Measurements from ENCODE around the gene TTF1. TPM values are rescaled to one million over a fixed set of nuclear protein-coding genes. Genes with fewer than 3 reads are reported as not detected.

TTF1 gene
- total RNA-seq, 2 experiments from 2014 or later: 29.7 to 30.0 TPM

- Mint-ChIP-seq H3K4me1 (peaks cover 16% of the 10 kb centered on the region), H3K9me3 (ENCODE audit: low read depth) (no peaks in the 10 kb centered on the region), H3K36me3 (peaks cover 15% of the 10 kb centered on the region), H3K27ac (peak overlapping the region; percentile 66), H3K4me3 (no peak overlapping the region), H3K27me3 (no peaks in the 10 kb centered on the region)
- CTCF ChIA-PET: interaction anchor here (0.7 to 1.1 kb wide), 4 partner anchors 9 to 113 kb away, joined by 3 to 4 read pairs (median 3); no protein-coding TSS in a partner anchor
- peak; percentile 45 for ATAC-seq
- no peak for DNase-seq
Observed at GRCh38 chr9:132372177-132373095, 34.2 kb downstream of the TTF1 start.

DNA sequence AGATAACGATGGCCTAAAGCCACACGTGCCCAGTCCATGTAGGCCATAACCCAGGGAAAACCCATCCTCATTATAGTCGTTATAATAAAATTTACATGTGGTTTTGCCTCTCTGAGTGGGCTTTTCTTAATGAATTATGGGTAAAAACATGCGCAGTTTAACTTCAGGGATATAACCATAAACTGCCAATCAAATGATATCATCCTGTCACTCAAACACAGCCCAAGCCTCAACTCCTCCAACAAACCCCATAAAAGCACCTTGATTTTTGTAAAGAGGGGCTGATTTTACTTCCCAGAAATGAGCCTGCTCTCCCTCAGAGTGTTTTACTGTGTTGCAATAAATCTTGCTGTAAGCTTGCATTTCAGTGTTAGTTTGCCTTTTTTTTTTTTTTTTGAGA, 36.0 kb downstream of the TTF1 start:
- Mint-ChIP-seq H3K4me1 (peaks cover 16% of the 10 kb centered on the region), H3K4me3 (no peak overlapping the region), H3K27me3 (no peaks in the 10 kb centered on the region), H3K36me3 (peaks cover 7% of the 10 kb centered on the region), H3K9me3 (ENCODE audit: low read depth) (no peaks in the 10 kb centered on the region), H3K27ac (no peak overlapping the region)
- DNase-seq: no peak
- CTCF ChIA-PET: no interaction called here
- no peak for ATAC-seq

DNA sequence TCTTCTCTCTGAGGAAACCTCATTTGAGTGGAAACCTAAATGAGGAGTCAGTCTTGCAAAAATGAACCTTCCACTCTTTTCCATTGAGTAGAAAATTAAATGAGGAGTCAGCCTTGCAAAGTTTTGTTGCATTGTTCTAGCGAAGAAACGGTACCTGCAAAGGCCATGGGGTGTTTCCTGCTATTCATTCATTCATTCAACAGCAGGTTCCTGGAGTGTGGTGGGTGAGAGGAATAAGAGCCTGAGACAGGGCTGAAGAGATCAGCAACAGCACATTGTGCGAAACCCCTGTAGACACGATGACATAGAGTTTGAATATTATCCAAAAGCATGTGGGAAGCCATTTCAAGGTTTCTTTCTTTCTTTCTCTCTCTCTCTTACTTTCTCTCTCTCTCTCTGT, 37.2 kb downstream of the TTF1 start:
- no peaks in the 10 kb centered on the region for H3K9me3 Mint-ChIP-seq (ENCODE audit: low read depth)
- CTCF ChIA-PET: no interaction called here
- H3K36me3 Mint-ChIP-seq: peaks cover 2% of the 10 kb centered on the region
- no peak for ATAC-seq
- no peak overlapping the region for H3K4me3 Mint-ChIP-seq
- H3K27me3 Mint-ChIP-seq: no peaks in the 10 kb centered on the region
- no peak overlapping the region for H3K27ac Mint-ChIP-seq
- peaks cover 16% of the 10 kb centered on the region for H3K4me1 Mint-ChIP-seq
- no peak for DNase-seq

DNA sequence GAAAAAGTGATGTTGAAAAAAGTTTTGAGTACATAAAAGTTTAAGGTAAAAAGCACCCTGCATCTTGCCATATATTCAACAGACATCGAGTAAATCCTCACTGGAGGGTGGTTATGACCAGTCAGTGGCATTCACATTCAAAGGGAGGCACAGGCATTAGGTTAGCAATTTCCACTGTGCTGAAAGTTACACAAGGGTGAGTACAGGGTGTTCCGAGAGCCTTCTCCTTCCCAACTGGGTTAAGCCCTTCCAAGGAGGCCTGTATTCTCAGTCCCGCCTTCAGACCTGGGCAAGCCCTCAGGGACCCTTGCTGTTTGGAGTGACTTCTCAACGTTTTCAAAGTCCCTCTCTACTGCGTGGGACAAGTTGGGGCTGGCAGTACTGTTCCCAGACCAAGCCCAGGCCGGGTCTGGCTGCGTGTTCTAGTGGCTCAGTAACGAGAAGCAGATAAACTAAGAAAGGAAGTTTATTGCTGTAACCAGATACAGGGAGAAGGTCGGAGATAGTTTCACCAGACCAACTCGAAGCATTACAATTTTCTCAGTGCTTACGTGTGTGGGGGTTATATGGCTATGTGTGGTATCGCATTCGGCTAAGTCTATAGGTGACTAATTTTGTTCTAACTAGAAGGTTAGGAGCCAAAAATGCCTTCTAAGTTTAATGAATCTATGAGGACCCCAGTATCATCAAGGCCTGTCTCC, 38.9 kb downstream of the TTF1 start:
- Mint-ChIP-seq H3K27ac (no peak overlapping the region), H3K27me3 (no peaks in the 10 kb centered on the region)

DNA sequence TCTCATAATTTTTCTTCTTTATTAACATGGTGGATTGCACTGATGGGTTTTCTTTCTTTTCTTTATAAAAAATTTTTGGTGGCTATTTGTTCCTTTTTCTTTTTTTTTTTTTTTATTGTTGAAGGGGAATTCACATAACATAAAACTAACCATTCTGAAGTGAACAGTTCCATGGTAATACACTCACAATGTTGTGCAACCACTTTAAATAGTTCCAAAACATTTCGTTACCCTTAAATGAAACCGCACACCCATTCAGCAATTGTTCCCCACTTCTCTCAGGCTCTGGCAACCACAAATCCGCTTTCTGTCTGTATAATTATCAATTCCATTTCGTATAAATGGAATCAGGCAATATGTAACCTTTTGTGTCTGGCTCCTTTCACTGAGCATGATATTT, 40.2 kb downstream of the TTF1 start:
- no peaks in the 10 kb centered on the region for H3K9me3 Mint-ChIP-seq (ENCODE audit: low read depth)
- CTCF ChIA-PET: no interaction called here
- H3K4me1 Mint-ChIP-seq: no peaks in the 10 kb centered on the region
- H3K4me3 Mint-ChIP-seq: no peak overlapping the region
- no peaks in the 10 kb centered on the region for H3K36me3 Mint-ChIP-seq
- no peak overlapping the region for H3K27ac Mint-ChIP-seq
- H3K27me3 Mint-ChIP-seq: no peaks in the 10 kb centered on the region
- ATAC-seq (no peak), DNase-seq (no peak)

More for the DNA sequence above, 38.9 kb downstream of the TTF1 start:
- no peak for ATAC-seq
- Mint-ChIP-seq H3K4me3 (no peak overlapping the region), H3K4me1 (peaks cover 6% of the 10 kb centered on the region), H3K9me3 (ENCODE audit: low read depth) (no peaks in the 10 kb centered on the region), H3K36me3 (no peaks in the 10 kb centered on the region)
- DNase-seq: no peak
- CTCF ChIA-PET: interaction anchor here (0.7 to 0.9 kb wide), 2 partner anchors 11 to 13 kb away, joined by 3 to 4 read pairs; partner anchors contain the start of gene SETX

DNA sequence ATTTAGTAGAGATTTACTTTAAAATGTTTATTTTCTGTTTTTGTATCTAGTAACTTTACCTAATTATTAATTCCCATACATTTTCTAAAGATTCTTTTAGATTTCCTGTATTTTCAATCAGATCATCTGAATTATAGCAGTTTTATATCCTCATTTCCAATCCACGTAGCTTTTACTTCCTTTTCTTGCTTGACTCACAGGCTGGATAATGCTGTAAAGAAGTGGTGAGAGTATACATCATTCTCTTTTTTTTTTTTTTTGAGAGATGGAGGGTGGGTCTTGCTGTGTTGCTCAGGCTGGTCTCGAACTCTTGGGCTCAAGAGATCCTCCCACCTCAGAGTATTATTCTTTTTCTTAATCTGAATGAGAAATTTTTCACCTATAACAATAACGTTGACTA, 40.7 kb downstream of the TTF1 start:
- no peak overlapping the region for H3K4me3 Mint-ChIP-seq
- H3K9me3 Mint-ChIP-seq (ENCODE audit: low read depth): no peaks in the 10 kb centered on the region
- no peak for ATAC-seq
- no peaks in the 10 kb centered on the region for H3K36me3 Mint-ChIP-seq
- H3K27ac Mint-ChIP-seq: no peak overlapping the region
- H3K4me1 Mint-ChIP-seq: no peaks in the 10 kb centered on the region
- no peaks in the 10 kb centered on the region for H3K27me3 Mint-ChIP-seq
- CTCF ChIA-PET: interaction anchor here (1.0 to 1.4 kb wide), 3 partner anchors 11 to 97 kb away, joined by 3 to 5 read pairs (median 3); partner anchors contain the start of gene SETX
- DNase-seq: no peak

DNA sequence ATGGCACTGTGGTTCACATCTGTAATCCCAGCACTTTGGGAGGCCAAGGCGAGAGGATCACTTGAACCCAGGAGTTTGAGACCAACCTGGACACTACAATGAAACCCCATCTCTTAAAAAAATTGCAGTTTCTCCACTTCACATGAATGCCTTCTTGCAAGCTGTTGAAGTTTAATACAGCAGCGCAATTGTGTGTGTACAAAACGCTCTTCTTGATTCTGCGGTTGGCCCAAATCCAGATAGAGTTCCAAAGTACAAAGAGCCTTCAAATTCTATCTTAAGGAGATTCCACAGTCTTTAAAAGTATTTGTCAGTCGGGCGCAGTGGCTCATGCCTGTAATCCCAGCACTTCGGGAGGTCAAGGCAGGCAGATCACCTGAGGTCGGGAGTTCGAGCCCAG, 42.6 kb downstream of the TTF1 start:
- DNase-seq (no peak), ATAC-seq (no peak)
- Mint-ChIP-seq H3K4me1 (peaks cover 4% of the 10 kb centered on the region), H3K27ac (no peak overlapping the region), H3K4me3 (no peak overlapping the region), H3K36me3 (no peaks in the 10 kb centered on the region), H3K27me3 (no peaks in the 10 kb centered on the region), H3K9me3 (ENCODE audit: low read depth) (no peaks in the 10 kb centered on the region)
- CTCF ChIA-PET: no interaction called here

- H3K4me1 Mint-ChIP-seq: peaks cover 22% of the 10 kb centered on the region
- DNase-seq: no peak
- H3K27me3 Mint-ChIP-seq: no peaks in the 10 kb centered on the region
- peaks cover 16% of the 10 kb centered on the region for H3K36me3 Mint-ChIP-seq
- no peak overlapping the region for H3K4me3 Mint-ChIP-seq
- H3K27ac Mint-ChIP-seq: no peak overlapping the region
- no peaks in the 10 kb centered on the region for H3K9me3 Mint-ChIP-seq (ENCODE audit: low read depth)
- no peak for ATAC-seq
- CTCF ChIA-PET: no interaction called here
Observed at GRCh38 chr9:132357764-132358163, 48.9 kb downstream of the TTF1 start.

- no peak for DNase-seq
- CTCF ChIA-PET: no interaction called here
- Mint-ChIP-seq H3K27me3 (no peaks in the 10 kb centered on the region), H3K4me1 (peaks cover 35% of the 10 kb centered on the region), H3K9me3 (ENCODE audit: low read depth) (no peaks in the 10 kb centered on the region), H3K27ac (no peak overlapping the region), H3K4me3 (no peak overlapping the region), H3K36me3 (peaks cover 28% of the 10 kb centered on the region)
- ATAC-seq: no peak
Observed at GRCh38 chr9:132356324-132356924, 50.2 kb downstream of the TTF1 start.

- no peaks in the 10 kb centered on the region for H3K27me3 Mint-ChIP-seq
- H3K9me3 Mint-ChIP-seq (ENCODE audit: low read depth): no peaks in the 10 kb centered on the region
- peak within 1 kb of the TSS; percentile 99 for H3K27ac Mint-ChIP-seq
- H3K4me1 Mint-ChIP-seq: peaks cover 37% of the 10 kb centered on the region
- CTCF ChIA-PET: interaction anchor here (0.9 to 1.4 kb wide), 4 partner anchors 11 to 790 kb away, joined by 3 to 5 read pairs (median 4); no protein-coding TSS in a partner anchor
- H3K4me3 Mint-ChIP-seq: peak within 1 kb of the TSS; percentile 88
- peaks cover 35% of the 10 kb centered on the region for H3K36me3 Mint-ChIP-seq
- DNase-seq: peak; percentile 96
- ATAC-seq: peak; percentile 85
Observed at GRCh38 chr9:132354637-132355355, 51.8 kb downstream of the TTF1 start, which contains the start of gene SETX. Gene SETX, minus strand, starts transcription at chr9:132354986. Its CDS starts 5,558 bp downstream, at chr9:132349428.

GRCh38 chr9:132351404-132352045, 55.1 kb downstream of the TTF1 start:
- Mint-ChIP-seq H3K9me3 (ENCODE audit: low read depth) (no peaks in the 10 kb centered on the region), H3K27me3 (no peaks in the 10 kb centered on the region), H3K27ac (peak overlapping the region; percentile 82), H3K36me3 (peaks cover 53% of the 10 kb centered on the region), H3K4me3 (peak overlapping the region; percentile 88), H3K4me1 (peaks cover 47% of the 10 kb centered on the region)
- DNase-seq (no peak), ATAC-seq (no peak)
- CTCF ChIA-PET: interaction anchor here (1.0 to 2.0 kb wide), 5 partner anchors 14 to 110 kb away, joined by 3 to 7 read pairs (median 3); no protein-coding TSS in a partner anchor

- CTCF ChIA-PET: interaction anchor here (0.7 to 2.0 kb wide), 9 partner anchors 15 to 243 kb away, joined by 3 to 7 read pairs (median 3); no protein-coding TSS in a partner anchor
- Mint-ChIP-seq H3K36me3 (peaks cover 60% of the 10 kb centered on the region), H3K4me1 (peaks cover 48% of the 10 kb centered on the region), H3K27ac (peak overlapping the region; percentile 82), H3K27me3 (no peaks in the 10 kb centered on the region), H3K9me3 (ENCODE audit: low read depth) (no peaks in the 10 kb centered on the region), H3K4me3 (peak overlapping the region; percentile 88)
- DNase-seq (peak; percentile 64), ATAC-seq (peak; percentile 15)
Observed at GRCh38 chr9:132350861-132351315, 55.8 kb downstream of the TTF1 start.
